Left ventricle myocardium inferior (tissue), 1 donor: Measurements from ENCODE around the gene DOC2A. TPM values are rescaled to one million over a fixed set of nuclear protein-coding genes. Genes with fewer than 3 reads are reported as not detected.

ENCODE experiments used
- DNase-seq: peaks from one replicate; pipeline ENCODE4 v3.0.0-alpha.2; 2020
- H3K27ac ChIP-seq: fragments of 200-600 bp; replicated peaks from 2 replicates; pipeline ENCODE4 v1.8.0; 2021
- H3K27me3 ChIP-seq: fragments of 200-600 bp; 2 replicates; pipeline ENCODE4 v1.8.0; 2021; ENCODE audit warnings: low read depth
- H3K36me3 ChIP-seq: fragments of 200-600 bp; 2 replicates; pipeline ENCODE4 v1.8.0; 2021
- H3K4me1 ChIP-seq: fragments of 200-600 bp; 2 replicates; pipeline ENCODE4 v1.8.0; 2021
- H3K4me3 ChIP-seq: fragments of 200-600 bp; 2 replicates; pipeline ENCODE4 v1.8.0; 2021; ENCODE audit warnings: mild to moderate bottlenecking, moderate library complexity
- H3K9me3 ChIP-seq: fragments of 200-600 bp; replicated peaks from 2 replicates; pipeline ENCODE4 v1.8.0; 2021
- CTCF ChIP-seq: fragments of 200-600 bp; IDR thresholded peaks from 2 replicates; pipeline ENCODE4 v1.8.0; 2021; ENCODE audit warnings: antibody characterized with exemption, mild to moderate bottlenecking, borderline replicate concordance
- intact Hi-C: fragments of 100-400 bp; cut with micrococcal nuclease; formaldehyde crosslinking; loops from one replicate; pipeline ENCODE4 v1.11.0; 2022
- total RNA-seq: library from RNA; stranded (reverse); fragmentation: NEBNext Ultra II Directional; extraction: Animal tissue kit (Norgen Biotek cat#: 25700); gene quantifications from one replicate; pipeline ENCODE4 v1.2.1, GENCODE V29; 2021
- donor health status: DM: no; HTN: yes; CAD: no; lungs with severe emphysema.

DOC2A gene
- total RNA-seq, 1 donor from 2014 or later = 0.66 TPM

DNA sequence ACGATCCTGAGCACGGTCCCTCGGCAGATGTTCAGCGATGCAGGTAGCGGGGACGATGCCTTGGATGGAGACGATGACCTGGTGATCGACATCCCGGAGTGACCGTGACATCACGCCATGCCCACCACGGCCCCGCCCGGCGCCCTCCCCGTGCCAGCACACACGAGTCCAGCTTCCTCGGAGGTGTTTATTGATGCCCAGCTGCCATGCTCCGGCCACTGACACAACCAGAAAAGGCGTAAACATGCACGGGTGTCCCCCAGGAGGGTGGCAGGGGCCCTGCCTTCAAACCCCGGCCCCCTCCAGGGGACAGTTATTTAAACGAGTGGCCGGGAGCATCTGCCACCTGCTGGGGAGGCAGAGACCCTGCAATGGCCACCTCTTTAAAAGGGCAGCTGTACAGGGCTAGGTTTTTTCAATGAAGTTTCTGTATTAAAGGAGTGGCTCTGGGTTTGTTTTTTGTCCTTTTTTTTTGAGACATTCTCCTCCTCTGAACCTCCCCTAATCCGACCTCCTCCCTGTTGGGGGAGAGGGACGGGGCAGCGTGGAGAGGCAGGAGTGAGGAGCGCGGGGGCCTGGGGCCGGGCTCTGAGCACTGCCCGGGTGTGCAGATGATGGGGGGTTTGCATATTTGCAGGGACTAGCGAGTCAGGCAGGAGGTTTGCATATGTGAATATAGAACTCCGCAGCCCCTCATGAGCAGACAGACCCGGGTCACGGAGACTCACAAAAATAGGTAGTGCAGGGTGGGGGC is 5.3 kb downstream of the DOC2A start:
- Histone ChIP-seq H3K4me1 (peaks cover 12% of the 10 kb centered on the region), H3K4me3 (no peak overlapping the region), H3K9me3 (no peaks in the 10 kb centered on the region), H3K27me3 (peaks cover 27% of the 10 kb centered on the region), H3K27ac (no peak overlapping the region), H3K36me3 (peaks cover 13% of the 10 kb centered on the region)
- intact Hi-C loops = no loop called here
- DNase-seq = no peak
- TF ChIP-seq CTCF = peak; percentile 83

GRCh38 chr16:30004811-30005242 is 6.0 kb downstream of the DOC2A start:
- Histone ChIP-seq H3K27me3 (peaks cover 20% of the 10 kb centered on the region), H3K9me3 (no peaks in the 10 kb centered on the region), H3K4me1 (peaks cover 9% of the 10 kb centered on the region), H3K36me3 (peaks cover 19% of the 10 kb centered on the region), H3K27ac (no peak overlapping the region), H3K4me3 (no peak overlapping the region)
- intact Hi-C loops = no loop called here
- TF ChIP-seq CTCF = no peak
- no peak for DNase-seq

GRCh38 chr16:30004424-30004776 is 6.4 kb downstream of the DOC2A start:
- intact Hi-C loops = no loop called here
- H3K36me3 ChIP-seq = peaks cover 19% of the 10 kb centered on the region
- no peak for TF ChIP-seq CTCF
- H3K9me3 ChIP-seq = no peaks in the 10 kb centered on the region
- DNase-seq = no peak
- no peak overlapping the region for H3K4me3 ChIP-seq
- peaks cover 16% of the 10 kb centered on the region for H3K27me3 ChIP-seq
- peaks cover 9% of the 10 kb centered on the region for H3K4me1 ChIP-seq
- H3K27ac ChIP-seq = no peak overlapping the region

- intact Hi-C loops = no loop called here
- TF ChIP-seq CTCF = no peak
- H3K27ac ChIP-seq = no peak overlapping the region
- peaks cover 19% of the 10 kb centered on the region for H3K36me3 ChIP-seq
- H3K9me3 ChIP-seq = no peaks in the 10 kb centered on the region
- DNase-seq = no peak
- no peak overlapping the region for H3K4me3 ChIP-seq
- H3K27me3 ChIP-seq = peaks cover 10% of the 10 kb centered on the region
- H3K4me1 ChIP-seq = peaks cover 9% of the 10 kb centered on the region
These were observed 7.0 kb downstream of the DOC2A start for GRCh38 chr16:30003670-30004423.

GRCh38 chr16:30002614-30003346 is 8.0 kb downstream of the DOC2A start:
- Histone ChIP-seq H3K4me3 (no peak overlapping the region), H3K4me1 (peaks cover 9% of the 10 kb centered on the region), H3K9me3 (no peaks in the 10 kb centered on the region), H3K27ac (no peak overlapping the region), H3K36me3 (peaks cover 27% of the 10 kb centered on the region), H3K27me3 (no peaks in the 10 kb centered on the region)
- TF ChIP-seq CTCF = no peak
- intact Hi-C loops = no loop called here
- no peak for DNase-seq
